Measurements from ENCODE around the gene PPP1R12A.
"Not testable (repeated sequence)": the region's sequence is repeated elsewhere in the genome, so short reads cannot be mapped to it uniquely, and the experiment has no call there.

PPP1R12A gene

DNA sequence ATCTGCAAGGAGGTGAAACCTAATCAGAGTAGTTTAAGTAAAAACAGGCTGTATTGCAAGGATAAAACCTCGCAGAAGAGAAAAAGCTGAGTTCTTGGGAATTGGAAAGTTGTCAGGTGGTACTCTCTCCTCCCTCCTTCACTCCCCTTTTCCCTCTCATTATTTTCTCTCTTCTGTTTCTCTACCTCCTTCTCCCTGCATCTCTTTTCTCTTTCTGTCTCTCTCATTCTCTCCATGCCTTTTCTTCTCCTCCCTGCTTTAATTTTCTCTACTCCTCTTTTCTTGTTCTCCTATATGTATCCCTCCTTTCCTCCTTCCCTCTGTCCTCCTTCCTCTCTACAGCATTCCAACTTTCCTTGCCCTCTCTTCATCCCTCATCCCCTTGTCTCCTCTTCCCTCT is 14.2 kb upstream of the PPP1R12A start:
- no peak for DNase-seq
- Mint-ChIP-seq H3K27me3 (peaks cover 19% of the 10 kb centered on the region), H3K9me3 (no peaks in the 10 kb centered on the region), H3K4me1 (peaks cover 5% of the 10 kb centered on the region), H3K27ac (no peak overlapping the region), H3K4me3 (no peak overlapping the region), H3K36me3 (no peaks in the 10 kb centered on the region)
- CTCF ChIA-PET, result no interaction called here

DNA sequence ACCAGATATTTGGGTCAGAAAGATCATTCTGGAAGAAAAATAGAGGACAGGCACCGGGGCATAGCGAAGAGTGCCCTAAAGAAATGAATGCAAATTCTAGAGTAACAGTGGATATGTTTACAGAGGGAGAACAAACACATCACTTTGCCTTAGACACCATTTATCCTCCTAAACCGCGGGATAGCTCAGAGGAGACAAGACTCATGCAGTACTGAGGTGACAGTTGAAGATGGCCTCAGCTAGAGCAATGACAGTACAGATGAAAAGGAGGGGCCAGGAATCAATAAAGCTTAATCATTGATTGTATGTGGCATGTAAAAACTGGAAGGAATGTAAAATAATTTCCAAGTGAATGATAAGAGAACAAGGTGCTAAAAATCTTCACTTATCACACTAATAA is 10.5 kb upstream of the PPP1R12A start:
- Mint-ChIP-seq H3K9me3 (no peaks in the 10 kb centered on the region), H3K27ac (no peak overlapping the region), H3K4me1 (no peaks in the 10 kb centered on the region), H3K36me3 (no peaks in the 10 kb centered on the region), H3K27me3 (peaks cover 15% of the 10 kb centered on the region), H3K4me3 (no peak overlapping the region)
- CTCF ChIA-PET, result no interaction called here
- DNase-seq, result no peak

DNA sequence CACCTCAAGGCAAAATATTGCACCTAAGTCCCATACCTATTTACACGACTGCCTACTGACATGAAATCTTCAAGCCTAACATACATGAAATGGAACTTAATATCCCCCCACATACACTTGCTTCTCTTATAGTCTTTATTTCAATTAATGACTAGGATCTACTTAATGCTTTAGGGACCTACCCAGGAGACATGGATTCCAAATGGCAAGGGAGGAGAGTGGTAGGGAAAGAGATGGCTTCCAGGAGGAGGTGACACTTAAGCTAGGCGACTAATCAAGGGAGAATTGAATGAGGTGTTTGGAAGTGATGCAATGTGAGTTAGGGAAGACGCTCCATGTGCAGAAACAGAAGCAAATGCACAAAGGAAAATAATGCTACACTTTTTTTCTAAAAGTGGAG is 9.7 kb upstream of the PPP1R12A start:
- peaks cover 15% of the 10 kb centered on the region for H3K27me3 Mint-ChIP-seq

DNA sequence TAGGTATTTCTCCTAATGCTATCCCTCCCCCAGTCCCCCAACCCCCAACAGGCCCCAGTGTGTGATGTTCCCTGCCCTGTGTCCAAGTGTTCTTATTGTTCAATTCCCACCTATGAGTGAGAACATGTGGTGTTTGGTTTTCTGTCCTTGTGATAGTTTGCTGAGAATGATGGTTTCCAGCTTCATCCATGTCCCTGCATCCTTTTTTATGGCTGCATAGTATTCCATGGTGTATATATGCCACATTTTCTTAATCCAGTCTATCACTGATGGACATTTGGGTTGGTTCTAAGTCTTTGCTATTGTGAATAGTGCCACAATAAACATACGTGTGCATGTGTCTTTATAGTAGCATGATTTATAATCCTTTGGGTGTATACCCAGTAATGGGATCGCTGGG is 7.9 kb upstream of the PPP1R12A start:
- H3K27me3 Mint-ChIP-seq, DNase-seq, H3K36me3 Mint-ChIP-seq, H3K4me1 Mint-ChIP-seq, H3K4me3 Mint-ChIP-seq, CTCF ChIA-PET, H3K27ac Mint-ChIP-seq, H3K9me3 Mint-ChIP-seq: not testable (repeated sequence)

More for the DNA sequence above, 9.7 kb upstream of the PPP1R12A start:
- Mint-ChIP-seq H3K4me1 (no peaks in the 10 kb centered on the region), H3K36me3 (no peaks in the 10 kb centered on the region), H3K9me3 (no peaks in the 10 kb centered on the region), H3K4me3 (no peak overlapping the region), H3K27ac (no peak overlapping the region)
- CTCF ChIA-PET, result no interaction called here
- DNase-seq, result no peak

DNA sequence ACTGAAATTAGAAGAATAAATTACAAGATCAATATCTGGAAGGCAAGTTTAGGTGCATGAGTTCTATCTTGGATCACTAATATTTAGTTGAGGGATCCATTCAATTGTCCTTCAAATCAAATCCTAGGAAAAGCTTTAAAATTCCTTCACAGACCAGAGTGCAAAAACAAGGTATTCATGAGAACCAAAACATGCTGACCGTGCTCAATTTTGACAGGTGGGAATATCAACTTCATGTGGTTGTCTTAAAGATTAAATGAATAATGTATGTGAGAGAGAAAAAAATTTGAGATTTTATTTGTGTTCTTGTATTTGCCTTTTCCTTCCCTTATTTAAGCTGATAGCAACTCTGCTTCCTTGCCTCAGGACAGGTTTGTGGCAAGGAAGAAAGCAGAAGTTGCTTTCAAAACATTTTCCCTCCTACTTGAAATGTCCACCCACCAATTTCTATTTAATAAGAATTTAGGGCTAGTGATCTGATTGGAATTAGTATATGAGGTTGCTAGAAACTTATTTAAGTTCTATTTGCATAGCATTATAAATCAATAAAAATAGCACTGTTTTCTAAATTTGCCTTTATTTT is 4.9 kb upstream of the PPP1R12A start:
- DNase-seq, result no peak
- Mint-ChIP-seq H3K9me3 (no peaks in the 10 kb centered on the region), H3K27ac (no peak overlapping the region), H3K36me3 (peaks cover 3% of the 10 kb centered on the region), H3K4me3 (no peak overlapping the region), H3K27me3 (no peaks in the 10 kb centered on the region), H3K4me1 (peaks cover 16% of the 10 kb centered on the region)
- CTCF ChIA-PET, result interaction anchor here (1.0 kb wide), 1 partner anchor 52 kb away, joined by 3 read pairs; no protein-coding TSS in a partner anchor

DNA sequence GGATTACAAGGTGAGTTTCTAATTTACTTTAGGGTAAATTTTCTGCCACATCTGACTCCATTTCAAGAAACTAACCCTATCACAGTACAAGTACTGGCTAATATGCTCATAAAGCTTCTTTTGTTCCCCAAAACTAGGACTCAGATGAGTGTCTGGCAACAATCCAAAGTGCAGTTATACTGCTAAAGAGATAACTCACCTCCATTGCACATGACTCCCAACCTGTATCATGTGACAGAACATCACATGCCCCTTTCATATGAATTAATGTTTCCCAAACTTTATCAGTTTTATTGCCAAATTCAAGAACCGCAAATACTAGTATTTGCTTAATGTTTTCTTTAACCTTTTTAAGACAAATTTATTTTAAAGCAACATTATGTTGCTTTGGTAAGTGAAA is 3.9 kb upstream of the PPP1R12A start:
- H3K36me3 Mint-ChIP-seq, result peaks cover 3% of the 10 kb centered on the region
- no peak overlapping the region for H3K27ac Mint-ChIP-seq
- H3K9me3 Mint-ChIP-seq, result no peaks in the 10 kb centered on the region
- no peak for DNase-seq
- H3K27me3 Mint-ChIP-seq, result no peaks in the 10 kb centered on the region
- H3K4me3 Mint-ChIP-seq, result no peak overlapping the region
- CTCF ChIA-PET, result no interaction called here
- H3K4me1 Mint-ChIP-seq, result peaks cover 16% of the 10 kb centered on the region

DNA sequence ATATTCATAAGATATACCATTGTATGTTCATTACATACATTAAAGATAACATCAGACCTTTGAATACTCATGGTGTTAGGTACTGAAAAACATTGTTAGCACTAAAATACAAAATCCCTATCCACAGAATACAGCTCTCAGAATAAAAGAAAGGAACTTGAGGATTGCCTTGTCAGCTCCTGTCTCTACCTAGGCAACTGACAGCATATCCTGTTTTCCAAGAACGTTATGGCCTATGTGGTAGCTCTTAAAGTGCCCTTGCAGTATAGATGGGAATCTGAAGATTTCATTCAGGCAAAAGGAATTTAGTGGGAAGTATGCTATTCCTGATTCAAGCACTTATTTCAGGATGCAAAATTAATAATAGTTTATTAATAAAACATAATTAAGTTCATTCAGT is 1.8 kb upstream of the PPP1R12A start:
- Mint-ChIP-seq H3K9me3 (no peaks in the 10 kb centered on the region), H3K27ac (peak overlapping the region; percentile 17), H3K36me3 (peaks cover 7% of the 10 kb centered on the region), H3K27me3 (no peaks in the 10 kb centered on the region), H3K4me3 (peak overlapping the region; percentile 83), H3K4me1 (peaks cover 34% of the 10 kb centered on the region)
- no peak for DNase-seq
- CTCF ChIA-PET, result no interaction called here

DNA sequence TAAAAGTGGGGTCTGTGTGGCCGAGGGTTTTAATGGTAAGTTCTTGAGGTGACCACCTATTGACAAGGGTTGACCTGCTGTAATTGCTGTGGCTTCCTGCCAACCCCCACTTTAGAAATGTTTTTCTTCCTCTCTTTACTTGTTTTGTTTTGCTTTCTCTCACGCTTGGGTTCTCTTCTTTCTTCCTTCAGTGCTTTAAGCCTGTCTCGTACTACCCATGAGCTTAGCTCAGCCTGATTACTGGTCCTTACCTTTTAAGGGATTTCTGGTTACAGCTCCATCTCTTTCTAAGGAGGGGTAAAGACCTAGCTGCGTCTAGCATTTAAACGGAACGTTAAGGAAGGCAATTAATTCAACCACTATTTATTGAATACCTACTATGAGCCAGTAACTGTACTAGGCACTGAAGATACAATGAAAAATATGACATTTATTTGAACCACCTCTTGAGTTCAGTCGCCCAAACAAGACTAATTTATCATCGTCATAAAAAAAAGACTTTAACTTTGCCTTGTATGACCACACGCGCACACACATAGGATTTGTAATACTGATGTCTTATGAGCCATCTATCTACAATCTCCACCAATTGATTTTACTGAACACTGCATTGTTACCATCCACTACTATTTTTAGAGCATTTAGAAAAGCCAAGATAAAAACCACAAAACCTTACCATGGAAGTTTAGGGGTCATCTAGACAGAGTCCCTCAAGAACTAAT is 888 bp upstream of the PPP1R12A start:
- Mint-ChIP-seq H3K27me3 (no peaks in the 10 kb centered on the region), H3K36me3 (peaks cover 7% of the 10 kb centered on the region), H3K4me3 (peak overlapping the region; percentile 83), H3K4me1 (peaks cover 37% of the 10 kb centered on the region), H3K9me3 (no peaks in the 10 kb centered on the region), H3K27ac (peak overlapping the region; percentile 85)
- no peak for DNase-seq
- CTCF ChIA-PET, result interaction anchor here (1.4 kb wide), 1 partner anchor 251 kb away, joined by 3 read pairs; no protein-coding TSS in a partner anchor

DNA sequence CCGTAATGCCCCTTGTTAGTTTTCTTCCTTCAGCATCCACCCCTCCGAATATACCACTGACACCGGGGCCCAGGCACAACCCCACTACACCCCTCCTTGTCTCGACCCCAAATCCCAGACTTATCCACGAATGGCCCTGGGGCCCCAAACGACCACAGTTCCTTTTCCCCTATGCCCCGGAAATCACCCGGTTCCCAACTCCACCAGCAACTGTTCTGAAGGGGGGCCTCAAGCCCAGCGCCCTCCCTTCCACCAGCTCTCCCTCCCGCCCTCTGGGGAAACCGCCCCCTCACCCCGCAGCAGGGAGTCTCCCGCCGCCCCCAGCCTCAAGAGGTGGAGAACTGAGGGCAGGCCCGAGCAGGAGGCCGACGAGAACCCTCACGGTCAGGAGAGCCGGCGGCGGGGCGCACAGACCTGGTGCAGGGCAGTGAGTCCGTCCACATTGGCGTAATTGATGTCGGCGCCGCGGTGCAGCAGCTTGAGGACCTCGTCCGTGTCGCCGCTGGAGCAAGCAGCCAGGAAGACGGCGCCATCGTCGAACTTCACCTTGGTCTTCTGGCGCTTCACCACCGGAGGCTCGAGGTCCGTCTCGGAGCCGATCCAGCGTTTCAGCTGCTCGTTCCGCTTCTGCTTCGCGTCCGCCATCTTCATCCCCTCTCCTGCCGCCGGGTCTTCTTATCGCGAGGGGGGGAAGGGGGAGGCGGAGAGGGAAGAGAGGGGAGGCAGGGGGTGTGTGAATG is 446 bp downstream of the PPP1R12A start:
- Mint-ChIP-seq H3K9me3 (no peaks in the 10 kb centered on the region), H3K4me3 (peak overlapping the region; percentile 83), H3K27ac (peak overlapping the region; percentile 85), H3K36me3 (peaks cover 9% of the 10 kb centered on the region), H3K4me1 (peaks cover 44% of the 10 kb centered on the region), H3K27me3 (no peaks in the 10 kb centered on the region)
- CTCF ChIA-PET, result interaction anchor here (1.0 to 1.4 kb wide), 2 partner anchors 46 to 253 kb away, joined by 3 read pairs; no protein-coding TSS in a partner anchor
- DNase-seq, result peak; percentile 69

DNA sequence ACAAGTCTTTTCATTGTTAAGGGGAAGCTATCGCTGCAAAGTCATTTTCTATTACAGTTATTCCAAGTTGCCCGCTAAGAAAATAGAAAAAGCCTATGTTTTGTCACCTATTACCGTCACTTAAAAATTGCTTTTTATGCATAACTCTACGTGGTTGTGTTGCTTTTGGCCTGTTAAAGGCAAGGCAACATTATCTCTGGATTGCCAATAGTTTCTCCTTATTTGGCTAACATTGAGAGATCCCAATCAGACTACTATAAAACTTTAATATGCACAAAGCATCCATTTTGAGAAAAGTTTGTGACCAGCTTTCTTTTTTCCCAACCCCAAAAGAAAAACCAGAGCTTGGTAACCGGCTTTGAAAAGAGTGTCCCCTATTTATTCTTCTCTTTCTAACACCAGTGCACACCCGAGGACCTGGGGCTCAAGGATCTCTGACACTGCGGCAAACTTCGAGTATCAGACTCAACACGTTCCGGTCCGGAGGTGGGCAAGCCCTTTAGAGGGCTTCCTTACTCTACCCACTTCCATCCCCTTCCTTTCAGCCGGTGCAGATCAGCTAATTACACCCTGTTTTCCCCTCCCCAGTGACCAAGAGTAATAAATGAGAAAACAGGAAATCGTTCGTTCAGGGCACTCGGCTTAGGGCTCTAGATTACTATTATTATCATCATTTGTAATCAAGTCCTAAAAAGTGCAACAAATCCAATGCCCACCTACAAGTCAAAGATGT is 1.2 kb downstream of the PPP1R12A start:
- peak overlapping the region; percentile 83 for H3K4me3 Mint-ChIP-seq
- H3K27me3 Mint-ChIP-seq, result no peaks in the 10 kb centered on the region
- DNase-seq, result peak; percentile 40
- peak overlapping the region; percentile 85 for H3K27ac Mint-ChIP-seq
- CTCF ChIA-PET, result interaction anchor here (1.0 kb wide), 1 partner anchor 46 kb away, joined by 3 read pairs; no protein-coding TSS in a partner anchor
- H3K36me3 Mint-ChIP-seq, result peaks cover 9% of the 10 kb centered on the region
- peaks cover 52% of the 10 kb centered on the region for H3K4me1 Mint-ChIP-seq
- H3K9me3 Mint-ChIP-seq, result no peaks in the 10 kb centered on the region

DNA sequence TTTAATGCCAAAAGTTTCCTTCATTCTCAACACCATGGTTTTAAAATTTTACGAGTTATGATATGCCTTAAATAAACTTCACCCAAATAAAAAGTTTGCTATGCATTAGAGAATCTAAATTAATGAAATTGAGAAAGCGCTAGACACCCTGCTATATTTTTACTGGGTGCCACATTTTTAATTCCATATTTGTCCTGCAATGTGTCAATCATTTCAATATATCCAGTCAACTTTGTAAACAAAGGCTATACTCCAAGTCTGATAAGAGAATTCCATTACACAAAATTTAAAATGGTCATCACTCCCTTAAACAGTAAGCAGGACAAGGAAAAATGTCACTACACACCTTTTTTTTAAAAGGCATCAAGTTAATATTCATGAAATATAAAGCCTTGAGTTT is 1.9 kb downstream of the PPP1R12A start:
- Mint-ChIP-seq H3K4me1 (peaks cover 58% of the 10 kb centered on the region), H3K27ac (peak overlapping the region; percentile 85)
- CTCF ChIA-PET, result interaction anchor here (1.0 kb wide), 1 partner anchor 45 kb away, joined by 3 read pairs; no protein-coding TSS in a partner anchor

DNA sequence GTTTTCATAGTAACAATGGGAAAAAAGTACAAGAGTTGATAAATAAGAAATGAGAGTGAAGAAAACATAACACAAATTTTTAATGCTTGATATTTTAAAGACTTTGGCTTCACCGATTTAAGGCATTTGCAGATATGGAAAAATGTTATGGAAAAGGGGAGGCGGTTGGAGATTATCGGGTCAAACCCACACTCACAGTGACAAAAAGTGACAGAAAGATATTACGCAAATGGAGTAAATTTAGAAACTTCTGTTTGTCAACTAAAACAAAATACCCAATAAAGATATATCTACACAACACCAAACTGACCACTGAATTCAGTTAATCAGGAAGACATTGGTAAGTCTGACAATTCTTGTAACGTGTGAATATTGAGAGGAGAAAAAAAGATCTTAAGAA is 2.5 kb downstream of the PPP1R12A start:
- H3K27ac Mint-ChIP-seq, result no peak overlapping the region
- DNase-seq, result no peak
- peak overlapping the region; percentile 61 for H3K4me3 Mint-ChIP-seq
- no peaks in the 10 kb centered on the region for H3K27me3 Mint-ChIP-seq
- peaks cover 64% of the 10 kb centered on the region for H3K4me1 Mint-ChIP-seq
- CTCF ChIA-PET, result no interaction called here
- no peaks in the 10 kb centered on the region for H3K9me3 Mint-ChIP-seq
- peaks cover 9% of the 10 kb centered on the region for H3K36me3 Mint-ChIP-seq

More for the DNA sequence above, 1.9 kb downstream of the PPP1R12A start:
- peaks cover 9% of the 10 kb centered on the region for H3K36me3 Mint-ChIP-seq
- DNase-seq, result no peak
- peak overlapping the region; percentile 83 for H3K4me3 Mint-ChIP-seq
- no peaks in the 10 kb centered on the region for H3K27me3 Mint-ChIP-seq
- H3K9me3 Mint-ChIP-seq, result no peaks in the 10 kb centered on the region

DNA sequence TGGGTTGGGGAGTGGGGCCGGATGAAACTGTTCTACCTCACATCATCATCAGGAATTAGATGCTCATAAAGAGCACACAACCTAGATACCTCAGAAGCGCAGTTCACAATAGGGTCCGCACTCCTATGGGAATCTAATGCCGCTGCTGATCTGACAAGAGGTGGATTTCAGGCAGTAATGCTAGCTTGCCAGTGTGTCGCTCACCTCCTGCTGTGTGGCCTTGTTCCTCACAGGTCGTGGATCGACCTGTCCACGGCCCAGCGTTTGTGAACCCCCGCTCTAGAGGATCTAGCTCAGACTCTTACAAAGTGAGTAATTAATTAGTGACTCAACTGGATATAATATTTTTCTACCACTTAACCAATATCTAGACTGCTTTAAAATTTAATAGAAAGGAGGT is 5.8 kb downstream of the PPP1R12A start:
- CTCF ChIA-PET, result no interaction called here
- Mint-ChIP-seq H3K4me1 (peaks cover 58% of the 10 kb centered on the region), H3K4me3 (no peak overlapping the region), H3K27ac (no peak overlapping the region), H3K36me3 (peaks cover 6% of the 10 kb centered on the region), H3K9me3 (no peaks in the 10 kb centered on the region), H3K27me3 (no peaks in the 10 kb centered on the region)
- no peak for DNase-seq

Measured in activated naive CD4-positive, alpha-beta T cell treated with anti-CD3 and anti-CD28 coated beads, Interleukin-2, amount 10 ng/mL, durations not matched to agents 7 days and 5 days (primary cell).